Thymus (tissue), 11 donors: ENCODE data around the gene GPC6. TPM values are rescaled to one million over a fixed set of nuclear protein-coding genes. Genes with fewer than 3 reads are reported as not detected.

Source experiments
- DNase-seq, 9 donors: peaks; one replicate each; pipeline ENCODE4 v3.0.0-alpha.2; 2013; ENCODE audit warnings: low spot score in 9 of 9, low read depth in 6 of 9, missing footprints in 1 of 9
- H3K27ac ChIP-seq, 2 donors: one replicate each; pipeline ENCODE4 v1.5.1; 2013; ENCODE audit warnings: control low read depth in 1 of 2, low read depth in 1 of 2, low read length in 1 of 2, mild to moderate bottlenecking in 1 of 2, moderate library complexity in 1 of 2
- H3K27me3 ChIP-seq, 2 donors: one replicate each; pipeline ENCODE4 v1.5.1; 2013; ENCODE audit warnings: low read length in 1 of 2; ENCODE audit not compliant: control insufficient read depth in 2 of 2, insufficient read depth in 1 of 2
- H3K36me3 ChIP-seq, 2 donors: one replicate each; pipeline ENCODE4 v1.5.1; 2013; ENCODE audit warnings: low read length in 1 of 2, mild to moderate bottlenecking in 1 of 2, moderate library complexity in 1 of 2; ENCODE audit not compliant: control insufficient read depth in 2 of 2, insufficient read depth in 2 of 2
- H3K4me1 ChIP-seq, 2 donors: one replicate each; pipeline ENCODE4 v1.5.1; 2013; ENCODE audit warnings: low read length in 2 of 2; ENCODE audit not compliant: control insufficient read depth in 2 of 2, insufficient read depth in 2 of 2
- H3K4me3 ChIP-seq, 2 donors: one replicate each; pipeline ENCODE4 v1.5.1; 2013; ENCODE audit warnings: low read length in 2 of 2, control low read depth in 1 of 2, mild to moderate bottlenecking in 1 of 2
- H3K9me3 ChIP-seq, 2 donors: one replicate each; pipeline ENCODE4 v1.5.1; 2013; ENCODE audit warnings: low read length in 1 of 2, mild to moderate bottlenecking in 1 of 2; ENCODE audit not compliant: control insufficient read depth in 2 of 2, insufficient read depth in 1 of 2
- WGBS: extraction: QIAGEN DNeasy Blood & Tissue Kit; methylation state at CpG from one replicate; pipeline ENCODE4 v1.1.7; 2013; 5-methylcytosine and 5-hydroxymethylcytosine counted together
- polyA plus RNA-seq: library from polyadenylated mRNA; stranded (reverse); fragments of 200-250 nt; gene quantifications from one replicate; pipeline ENCODE4 v1.2.3, GENCODE V29; 2013
- total RNA-seq: library from RNA; stranded (reverse); fragments of 120-200 nt; gene quantifications from one replicate; pipeline ENCODE4 v1.2.4, GENCODE V29; 2013
- donor health status: healthy.

GPC6 gene
- total and polyA plus RNA-seq, 2 donors: 1.1 to 6.9 TPM

DNA sequence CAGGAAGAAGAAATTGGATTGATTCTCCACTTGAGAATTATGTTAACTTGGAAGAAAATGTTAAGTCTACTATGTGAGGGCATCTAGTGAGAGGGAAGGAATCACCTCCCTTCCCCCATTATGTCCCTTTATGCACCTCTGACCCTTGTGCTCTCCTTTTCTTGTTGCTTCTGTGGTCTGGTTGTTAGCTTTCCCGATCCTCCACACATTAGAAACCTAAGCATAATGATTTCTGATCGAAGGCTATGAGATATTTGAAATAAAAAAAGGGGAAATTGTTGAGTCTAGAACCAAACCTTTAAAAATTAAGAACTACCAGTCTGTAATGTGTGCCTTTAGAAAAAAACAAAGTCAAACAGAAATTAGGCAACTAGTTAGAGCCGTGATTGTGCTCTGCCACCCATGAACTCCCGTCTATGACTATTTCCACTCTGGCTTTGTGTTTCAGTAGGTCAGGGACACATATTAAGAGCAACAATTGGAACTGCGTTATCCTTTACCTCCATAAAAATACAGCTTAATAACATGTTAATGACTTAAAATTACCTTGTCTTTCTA is 463 bp upstream of the GPC6 start:
- WGBS: 37% methylated on average over 5 of the region's 5 CpGs

DNA sequence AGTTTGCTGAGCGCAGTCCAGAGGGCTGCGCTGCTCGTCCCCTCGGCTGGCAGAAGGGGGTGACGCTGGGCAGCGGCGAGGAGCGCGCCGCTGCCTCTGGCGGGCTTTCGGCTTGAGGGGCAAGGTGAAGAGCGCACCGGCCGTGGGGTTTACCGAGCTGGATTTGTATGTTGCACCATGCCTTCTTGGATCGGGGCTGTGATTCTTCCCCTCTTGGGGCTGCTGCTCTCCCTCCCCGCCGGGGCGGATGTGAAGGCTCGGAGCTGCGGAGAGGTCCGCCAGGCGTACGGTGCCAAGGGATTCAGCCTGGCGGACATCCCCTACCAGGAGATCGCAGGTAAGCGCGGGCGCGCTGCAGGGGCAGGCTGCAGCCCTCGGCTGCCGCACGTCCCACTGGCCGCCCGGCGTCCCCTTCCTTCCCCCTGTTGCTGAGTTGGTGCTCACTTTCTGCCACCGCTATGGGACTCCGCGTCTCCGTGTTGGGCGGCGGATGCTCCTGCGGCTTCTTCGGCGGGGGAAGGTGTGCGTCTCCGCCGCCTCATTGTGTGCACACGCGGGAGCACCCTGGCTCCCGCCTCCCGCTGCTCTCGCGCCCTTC is 772 bp downstream of the GPC6 start:
- peak overlapping the region; percentile 27 to 40 for H3K4me3 ChIP-seq
- H3K9me3 ChIP-seq: peaks cover 0 to 4% of the 10 kb centered on the region in 2 donors
- H3K36me3 ChIP-seq: no peaks in the 10 kb centered on the region
- H3K27me3 ChIP-seq: peaks cover 13 to 38% of the 10 kb centered on the region in 2 donors
- DNase-seq: peak in 2 of 9 donors; percentile 30 to 42
- 2% methylated on average over 55 of the region's 55 CpGs for WGBS
- no peaks in the 10 kb centered on the region for H3K4me1 ChIP-seq
- H3K27ac ChIP-seq: peak overlapping the region; percentile 20 to 64

More for the DNA sequence above, 463 bp upstream of the GPC6 start:
- peaks cover 13 to 38% of the 10 kb centered on the region in 2 donors for H3K27me3 ChIP-seq
- peaks cover 0 to 4% of the 10 kb centered on the region in 2 donors for H3K9me3 ChIP-seq
- H3K4me1 ChIP-seq: no peaks in the 10 kb centered on the region
- H3K4me3 ChIP-seq: peak overlapping the region in 1 of 2 donors; percentile 40
- H3K27ac ChIP-seq: no peak overlapping the region
- H3K36me3 ChIP-seq: no peaks in the 10 kb centered on the region
- no peak for DNase-seq

DNA sequence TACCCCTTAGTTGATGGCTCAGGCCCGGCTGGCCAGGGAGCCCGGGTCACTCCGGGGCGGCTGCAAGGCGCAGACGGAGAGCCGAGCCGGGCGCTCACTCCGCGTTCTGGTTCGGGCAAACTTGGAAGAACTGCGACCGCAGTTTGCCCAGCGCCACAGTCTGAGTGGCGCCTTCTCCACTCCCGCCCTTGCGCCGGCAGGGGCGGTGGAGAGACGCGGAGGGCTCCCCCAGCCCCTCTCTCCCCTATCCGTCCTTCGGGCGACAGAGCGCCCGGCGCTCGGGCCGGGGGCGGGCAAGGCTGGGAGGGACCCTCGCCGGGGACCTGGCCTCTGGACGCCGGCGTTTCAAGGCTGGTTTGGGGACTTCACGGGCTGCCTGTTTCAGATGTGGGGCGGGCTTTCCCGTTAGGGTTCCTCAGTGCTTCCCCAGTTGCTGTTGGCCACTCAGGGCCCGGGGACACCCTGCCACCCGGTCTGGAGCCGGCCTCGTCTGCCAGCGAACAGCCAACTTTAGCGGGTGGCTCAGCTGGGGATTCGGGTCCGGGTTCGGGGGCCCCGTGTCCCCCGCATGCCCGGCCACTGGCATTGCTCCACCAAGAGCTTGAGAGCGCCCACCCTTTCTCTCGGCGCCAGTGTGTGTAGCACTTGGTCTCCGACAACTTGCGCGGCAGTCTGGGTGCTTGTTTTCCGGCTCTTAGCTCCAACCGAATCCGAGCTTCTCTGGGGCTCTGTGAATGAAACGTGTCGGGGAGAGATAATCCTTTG is 1.5 kb downstream of the GPC6 start:
- Histone ChIP-seq H3K27ac (peak overlapping the region; percentile 54 to 64), H3K9me3 (peaks cover 0 to 4% of the 10 kb centered on the region in 2 donors)
- DNase-seq: peak in 3 of 9 donors; percentile 21 to 70 (median 63)

DNA sequence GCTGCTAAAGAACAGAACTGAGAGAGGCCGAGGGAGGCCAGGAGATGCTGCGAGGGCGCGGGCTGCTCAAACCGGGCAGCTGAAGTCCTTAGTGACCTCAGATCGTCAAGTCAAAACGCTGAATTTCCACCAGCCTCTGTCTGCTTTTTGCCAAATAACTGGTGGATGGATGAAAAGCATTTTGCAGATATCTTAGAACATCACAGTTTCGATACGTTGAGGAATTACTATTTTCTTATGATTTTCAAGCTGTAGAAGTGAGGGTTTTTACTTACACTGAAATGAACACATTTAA is 2.0 kb downstream of the GPC6 start:
- Histone ChIP-seq H3K9me3 (peaks cover 0 to 4% of the 10 kb centered on the region in 2 donors), H3K4me3 (peak overlapping the region in 1 of 2 donors; percentile 40), H3K27ac (peak overlapping the region in 1 of 2 donors; percentile 64), H3K27me3 (peaks cover 13 to 38% of the 10 kb centered on the region in 2 donors), H3K4me1 (no peaks in the 10 kb centered on the region), H3K36me3 (no peaks in the 10 kb centered on the region)
- DNase-seq: no peak
- WGBS: 1% methylated on average over 9 of the region's 9 CpGs

More for the DNA sequence above, 1.5 kb downstream of the GPC6 start:
- Histone ChIP-seq H3K4me1 (no peaks in the 10 kb centered on the region), H3K4me3 (peak overlapping the region; percentile 27 to 40), H3K27me3 (peaks cover 13 to 38% of the 10 kb centered on the region in 2 donors), H3K36me3 (no peaks in the 10 kb centered on the region)
- 2% methylated on average over 62 of the region's 62 CpGs for WGBS

DNA sequence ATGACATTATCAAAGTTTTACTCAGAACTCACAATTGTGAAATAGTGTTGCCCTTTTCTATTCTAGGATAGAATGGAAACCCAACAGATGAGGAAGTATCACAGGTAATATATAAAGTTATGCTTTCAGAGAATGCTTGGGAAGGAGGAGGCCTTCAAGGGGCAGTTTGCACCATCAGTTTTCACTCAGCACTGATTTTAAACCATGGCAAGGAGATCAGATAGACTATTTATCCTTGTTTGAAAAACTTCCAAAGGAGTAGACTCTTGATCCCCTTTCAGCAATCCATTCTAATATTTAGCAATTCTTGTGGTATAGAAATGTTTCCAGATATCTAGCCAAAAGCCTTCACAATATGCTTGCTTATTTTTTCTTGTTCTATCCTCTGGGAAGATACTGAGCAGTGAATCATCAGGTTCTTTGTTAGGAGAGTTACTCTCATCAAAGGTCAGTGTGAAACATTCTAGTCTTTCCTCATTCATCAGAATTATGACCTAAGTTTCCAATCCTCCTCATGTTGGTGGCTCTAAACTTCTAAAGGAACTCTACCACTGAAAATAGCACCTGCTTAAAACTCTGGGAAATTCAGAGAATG is 3.8 kb downstream of the GPC6 start:
- Histone ChIP-seq H3K27me3 (peaks cover 13 to 38% of the 10 kb centered on the region in 2 donors), H3K9me3 (peaks cover 0 to 4% of the 10 kb centered on the region in 2 donors), H3K27ac (no peak overlapping the region), H3K4me3 (no peak overlapping the region), H3K36me3 (no peaks in the 10 kb centered on the region), H3K4me1 (no peaks in the 10 kb centered on the region)
- no peak for DNase-seq

DNA sequence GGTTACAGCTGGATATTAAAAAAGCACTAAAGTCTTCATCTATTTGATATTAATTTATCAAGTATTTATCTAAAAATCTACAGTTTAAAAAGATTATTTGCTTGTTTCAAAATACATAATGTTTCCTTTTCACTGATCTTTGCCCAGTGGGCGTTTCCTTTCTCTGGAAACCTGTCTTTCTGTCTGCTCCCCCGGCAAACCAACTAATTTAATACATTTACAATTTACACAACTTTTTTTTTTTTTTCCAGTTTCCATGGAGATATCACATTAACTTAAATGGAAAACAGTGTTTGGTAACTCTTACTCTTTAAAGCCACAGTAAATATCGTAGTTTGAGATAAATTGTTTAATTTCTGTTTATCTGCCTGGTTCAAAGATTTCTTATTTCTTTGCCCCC is 5.3 kb downstream of the GPC6 start:
- H3K4me3 ChIP-seq: no peak overlapping the region
- no peaks in the 10 kb centered on the region for H3K36me3 ChIP-seq
- 87% methylated on average over 3 of the region's 3 CpGs for WGBS
- H3K4me1 ChIP-seq: no peaks in the 10 kb centered on the region
- no peak for DNase-seq
- peaks cover 0 to 4% of the 10 kb centered on the region in 2 donors for H3K9me3 ChIP-seq
- H3K27ac ChIP-seq: no peak overlapping the region
- peaks cover 13 to 25% of the 10 kb centered on the region in 2 donors for H3K27me3 ChIP-seq

DNA sequence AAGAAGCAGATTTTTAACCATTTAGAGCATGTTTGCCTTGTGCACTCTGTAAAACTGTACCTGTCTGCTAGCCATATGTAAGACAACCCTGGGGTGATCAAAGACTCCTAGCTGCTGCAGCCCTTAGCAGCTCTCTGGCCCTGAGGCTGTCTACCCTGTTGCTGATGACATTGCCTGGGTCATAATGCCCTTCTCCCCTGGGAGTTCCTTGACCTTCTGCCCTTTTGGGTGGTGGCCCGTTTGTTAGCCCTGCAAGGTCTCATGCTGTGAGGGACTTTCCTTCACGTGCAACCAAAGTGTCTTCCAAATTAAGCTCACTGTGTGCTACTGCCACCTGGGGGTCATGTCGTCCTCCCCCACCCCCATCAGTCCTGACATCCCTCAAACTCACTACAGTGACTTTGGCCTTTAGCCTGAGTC is 7.4 kb downstream of the GPC6 start:
- Histone ChIP-seq H3K36me3 (no peaks in the 10 kb centered on the region), H3K4me3 (no peak overlapping the region), H3K4me1 (no peaks in the 10 kb centered on the region), H3K9me3 (no peaks in the 10 kb centered on the region), H3K27me3 (peaks cover 0 to 3% of the 10 kb centered on the region in 2 donors), H3K27ac (no peak overlapping the region)
- DNase-seq: no peak
- WGBS: 76% methylated on average over 3 of the region's 3 CpGs

DNA sequence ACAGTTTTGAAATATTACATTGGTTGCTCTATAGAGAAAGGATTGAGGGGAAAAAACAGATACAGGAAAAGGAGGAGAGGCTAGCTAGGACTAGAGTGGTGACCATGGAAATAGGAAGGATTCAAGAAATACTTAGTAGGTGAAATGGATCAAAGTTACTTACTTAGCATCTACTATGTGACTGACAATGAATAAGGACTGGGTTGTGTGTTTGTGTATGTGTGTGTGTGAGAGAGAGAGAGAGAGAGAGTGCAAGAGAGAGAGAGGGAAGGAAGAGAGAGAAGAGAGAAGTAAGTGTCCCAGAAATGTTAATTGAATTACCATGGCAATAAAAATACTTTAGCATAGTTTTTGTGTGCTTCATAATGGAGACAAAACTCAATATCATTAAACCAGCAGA is 7.9 kb downstream of the GPC6 start:
- no peaks in the 10 kb centered on the region for H3K36me3 ChIP-seq
- no peak for DNase-seq
- H3K9me3 ChIP-seq: no peaks in the 10 kb centered on the region
- H3K4me1 ChIP-seq: no peaks in the 10 kb centered on the region
- H3K4me3 ChIP-seq: no peak overlapping the region
- no peaks in the 10 kb centered on the region for H3K27me3 ChIP-seq
- no peak overlapping the region for H3K27ac ChIP-seq
